Nephron progenitor cell (in vitro differentiated cells): ENCODE results near the gene HSPA5.
A peak's percentile ranks its signal among the peaks of the same experiment; 100 is the strongest.

Source experiments
- DNase-seq: peaks from one replicate; pipeline ENCODE4 v3.0.0; 2021
- H3K27ac Mint-ChIP-seq: 2 replicates; pipeline ENCODE4 v1.8.0; 2021; ENCODE audit warnings: mild to moderate bottlenecking, moderate library complexity, mixed read lengths
- H3K27me3 Mint-ChIP-seq: 2 replicates; pipeline ENCODE4 v1.8.0; 2021; ENCODE audit warnings: mild to moderate bottlenecking, low read depth, mixed read lengths; ENCODE audit not compliant: poor library complexity
- H3K36me3 Mint-ChIP-seq: 2 replicates; pipeline ENCODE4 v1.8.0; 2021; ENCODE audit warnings: low read depth, mixed read lengths
- H3K4me1 Mint-ChIP-seq: 2 replicates; pipeline ENCODE4 v1.8.0; 2021; ENCODE audit warnings: mixed read lengths
- H3K4me3 Mint-ChIP-seq: 2 replicates; pipeline ENCODE4 v1.8.0; 2021; ENCODE audit warnings: mild to moderate bottlenecking, moderate library complexity, mixed read lengths
- H3K9me3 Mint-ChIP-seq: 2 replicates; pipeline ENCODE4 v1.8.0; 2021; ENCODE audit warnings: mild to moderate bottlenecking, moderate library complexity, mixed read lengths
- CTCF ChIP-seq: fragments of 200-600 bp; sonication (generic); IDR thresholded peaks from 2 replicates; pipeline ENCODE4 v1.5.0; 2021; ENCODE audit warnings: antibody characterized with exemption

HSPA5 gene

GRCh38 chr9:125189011-125189360, 52.2 kb downstream of the HSPA5 start:
- peak overlapping the region; percentile 96 for H3K4me3 Mint-ChIP-seq
- TF ChIP-seq CTCF = no peak
- H3K9me3 Mint-ChIP-seq = no peaks in the 10 kb centered on the region
- no peaks in the 10 kb centered on the region for H3K36me3 Mint-ChIP-seq
- H3K27me3 Mint-ChIP-seq = no peaks in the 10 kb centered on the region
- DNase-seq = peak; percentile 50
- peaks cover 26% of the 10 kb centered on the region for H3K4me1 Mint-ChIP-seq
- peak overlapping the region; percentile 36 for H3K27ac Mint-ChIP-seq
